Kidney epithelial cell (primary cell): ENCODE results near the gene IRAK4. TPM values are rescaled to one million over a fixed set of nuclear protein-coding genes. Genes with fewer than 3 reads are reported as not detected.

Experiments
- DNase-seq: peaks from one replicate; pipeline ENCODE4 v3.0.0-alpha.2; 2010; ENCODE audit warnings: low read depth
- H3K27me3 ChIP-seq: 2 replicates; pipeline ENCODE4 v1.6.0; 2011; ENCODE audit warnings: low read length; ENCODE audit not compliant: control insufficient read depth, insufficient read depth
- H3K36me3 ChIP-seq: 2 replicates; pipeline ENCODE4 v1.5.1; 2011; ENCODE audit warnings: low read length; ENCODE audit not compliant: control insufficient read depth, insufficient read depth
- H3K4me3 ChIP-seq: 2 replicates; pipeline ENCODE4 v1.5.1; 2011; ENCODE audit warnings: low read depth, mild to moderate bottlenecking, control low read depth, low read length
- total RNA-seq: library from RNA; depleted of rRNA; stranded (reverse); fragments of >200 nt; gene quantifications from 2 replicates; pipeline ENCODE4 v1.2.3, GENCODE V29; 2015
- TF ChIP-seq, protein P1 (sequence below): IDR thresholded peaks from 2 replicates; pipeline ENCODE4 v1.5.1; 2011; ENCODE audit warnings: mild to moderate bottlenecking, moderate library complexity, low read length, control low read depth, inconsistent platforms; ENCODE audit not compliant: insufficient read depth, poor library complexity, severe bottlenecking

IRAK4 gene
- total RNA-seq, 1 donor from 2014 or later = 17.7 TPM

DNA sequence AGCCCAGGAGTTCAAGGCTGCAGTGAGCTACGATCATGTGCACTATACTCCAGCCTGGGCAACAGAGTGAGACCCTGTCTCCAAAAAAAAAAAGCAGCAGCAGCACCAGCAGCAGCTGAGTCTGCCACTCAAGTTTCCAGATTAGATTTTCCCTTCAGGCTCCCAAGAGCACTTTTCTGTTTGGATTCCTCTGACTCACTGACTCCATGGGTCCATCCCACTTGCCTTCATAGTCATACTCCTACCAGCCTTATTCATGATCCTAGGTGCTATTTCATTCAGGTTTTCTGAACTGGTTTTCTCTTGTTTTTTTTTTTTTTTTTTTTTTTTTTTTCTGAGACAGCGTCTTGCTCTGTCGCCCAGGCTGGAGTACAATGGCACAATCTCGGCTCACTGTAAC is 54.2 kb downstream of the IRAK4 start:
- no peak for DNase-seq
- Histone ChIP-seq H3K4me3 (no peak overlapping the region), H3K36me3 (no peaks in the 10 kb centered on the region), H3K27me3 (no peaks in the 10 kb centered on the region)
- TF ChIP-seq, protein P1, sequence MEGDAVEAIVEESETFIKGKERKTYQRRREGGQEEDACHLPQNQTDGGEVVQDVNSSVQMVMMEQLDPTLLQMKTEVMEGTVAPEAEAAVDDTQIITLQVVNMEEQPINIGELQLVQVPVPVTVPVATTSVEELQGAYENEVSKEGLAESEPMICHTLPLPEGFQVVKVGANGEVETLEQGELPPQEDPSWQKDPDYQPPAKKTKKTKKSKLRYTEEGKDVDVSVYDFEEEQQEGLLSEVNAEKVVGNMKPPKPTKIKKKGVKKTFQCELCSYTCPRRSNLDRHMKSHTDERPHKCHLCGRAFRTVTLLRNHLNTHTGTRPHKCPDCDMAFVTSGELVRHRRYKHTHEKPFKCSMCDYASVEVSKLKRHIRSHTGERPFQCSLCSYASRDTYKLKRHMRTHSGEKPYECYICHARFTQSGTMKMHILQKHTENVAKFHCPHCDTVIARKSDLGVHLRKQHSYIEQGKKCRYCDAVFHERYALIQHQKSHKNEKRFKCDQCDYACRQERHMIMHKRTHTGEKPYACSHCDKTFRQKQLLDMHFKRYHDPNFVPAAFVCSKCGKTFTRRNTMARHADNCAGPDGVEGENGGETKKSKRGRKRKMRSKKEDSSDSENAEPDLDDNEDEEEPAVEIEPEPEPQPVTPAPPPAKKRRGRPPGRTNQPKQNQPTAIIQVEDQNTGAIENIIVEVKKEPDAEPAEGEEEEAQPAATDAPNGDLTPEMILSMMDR = no peak

GRCh38 chr12:43815416-43815815 is 56.7 kb downstream of the IRAK4 start:
- TF ChIP-seq, protein P1 = no peak
- Histone ChIP-seq H3K36me3 (no peaks in the 10 kb centered on the region), H3K4me3 (no peak overlapping the region), H3K27me3 (no peaks in the 10 kb centered on the region)
- no peak for DNase-seq

GRCh38 chr12:43816168-43816567 is 57.4 kb downstream of the IRAK4 start:
- Histone ChIP-seq H3K4me3 (no peak overlapping the region), H3K27me3 (no peaks in the 10 kb centered on the region), H3K36me3 (no peaks in the 10 kb centered on the region)
- DNase-seq = no peak
- TF ChIP-seq, protein P1 = no peak

GRCh38 chr12:43824207-43824775 is 65.5 kb downstream of the IRAK4 start:
- no peaks in the 10 kb centered on the region for H3K36me3 ChIP-seq
- TF ChIP-seq, protein P1 = no peak
- H3K4me3 ChIP-seq = no peak overlapping the region
- H3K27me3 ChIP-seq = no peaks in the 10 kb centered on the region
- DNase-seq = no peak

DNA sequence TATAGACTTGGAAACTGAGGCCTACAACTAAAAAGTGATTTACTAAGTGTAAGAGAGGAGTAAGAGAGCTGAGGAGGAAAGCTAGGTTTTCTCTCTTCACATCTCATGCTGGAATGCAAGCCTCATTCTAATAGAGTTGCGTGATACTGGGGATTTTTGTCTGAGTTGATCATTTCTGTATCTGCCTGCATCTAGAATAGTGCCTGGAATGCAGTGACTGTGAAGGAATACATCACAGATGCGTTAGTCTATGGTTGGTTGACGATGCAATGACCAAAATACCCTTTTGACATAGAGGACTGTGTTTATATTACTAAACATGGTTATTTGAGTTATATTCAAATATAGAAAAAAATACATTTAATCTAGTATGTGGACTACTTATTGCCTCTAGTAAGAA is 67.9 kb downstream of the IRAK4 start:
- no peak for DNase-seq
- Histone ChIP-seq H3K4me3 (no peak overlapping the region), H3K27me3 (no peaks in the 10 kb centered on the region), H3K36me3 (no peaks in the 10 kb centered on the region)
- TF ChIP-seq, protein P1 = no peak

DNA sequence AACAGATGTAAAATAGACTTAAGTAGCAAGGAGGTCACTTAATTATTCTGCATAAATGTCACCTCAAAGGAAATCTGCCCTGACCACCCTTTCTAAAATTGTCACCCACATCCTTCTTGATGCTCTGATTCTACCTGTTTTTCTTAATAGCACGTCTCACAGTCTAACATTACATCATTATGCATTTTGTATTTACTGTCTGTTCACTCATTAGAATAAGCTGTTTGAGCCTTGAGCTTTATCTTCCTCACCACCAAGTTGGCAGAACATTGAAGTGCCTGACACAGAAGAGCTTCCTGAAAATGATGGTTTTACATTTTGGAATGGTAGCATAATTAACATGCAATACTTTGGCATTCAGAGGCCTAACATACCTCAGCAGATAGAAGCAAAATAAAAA is 68.3 kb downstream of the IRAK4 start:
- TF ChIP-seq, protein P1 = no peak
- Histone ChIP-seq H3K4me3 (no peak overlapping the region), H3K36me3 (no peaks in the 10 kb centered on the region), H3K27me3 (no peaks in the 10 kb centered on the region)
- DNase-seq = no peak
